HEK293 (cell line): ENCODE data around the gene CAMK2N1.
A peak's percentile ranks its signal among the peaks of the same experiment; 100 is the strongest.

Experiments
- CTCF ChIA-PET: fragments of 350-600 bp; formaldehyde crosslinking; extraction: SDS; loops from one replicate; lab custom pipeline; 2021; ENCODE audit warnings: antibody characterized with exemption; lab: Yijun Ruan, JAX
- POLR2A ChIA-PET: fragments of 300-600 bp; formaldehyde crosslinking; extraction: SDS; loops from one replicate; lab custom pipeline; 2020; ENCODE audit warnings: antibody characterized with exemption, inconsistent platforms; lab: Yijun Ruan, JAX
- H3K27ac ChIP-seq: fragments of 200-500 bp; sonication (Bioruptor generic); 2 replicates; pipeline ENCODE4 v1.5.1; 2014; ENCODE audit warnings: low read depth, low read length, control low read depth, inconsistent platforms; ENCODE audit errors: extremely low read depth
- H3K36me3 ChIP-seq, 2 experiments: fragments of 200-500 bp in 1 of 2; sonication (Bioruptor generic) in 1 of 2; 1 replicate in 1 of 2; 2 replicates in 1 of 2; pipeline ENCODE4 v1.5.1; 2014 to 2017; ENCODE audit warnings: inconsistent platforms in 2 of 2, low read length in 2 of 2; ENCODE audit not compliant: control insufficient read depth in 2 of 2, insufficient read depth in 1 of 2
- H3K4me1 ChIP-seq: fragments of 200-500 bp; sonication (Bioruptor generic); 2 replicates; pipeline ENCODE4 v1.5.1; 2014; ENCODE audit warnings: mild to moderate bottlenecking, low read length, inconsistent platforms; ENCODE audit not compliant: control insufficient read depth, insufficient read depth
- H3K4me3 ChIP-seq: 2 replicates; pipeline ENCODE4 v1.5.1; 2011; ENCODE audit warnings: low read depth, mild to moderate bottlenecking, control low read depth, low read length, moderate library complexity
- H3K9me3 ChIP-seq: fragments of 200-500 bp; sonication (Bioruptor generic); 2 replicates; pipeline ENCODE4 v1.5.1; 2014; ENCODE audit warnings: low read depth, low read length, inconsistent platforms; ENCODE audit not compliant: control insufficient read depth, insufficient read depth
- EGR2 ChIP-seq: fragments of 450-650 bp; formaldehyde crosslinking; IDR thresholded peaks from 2 replicates; pipeline ENCODE4 v1.5.1; 2016; ENCODE audit warnings: low read depth, missing biosample characterization, missing genetic modification characterization
- FEZF1 ChIP-seq: fragments of 450-650 bp; formaldehyde crosslinking; IDR thresholded peaks from 2 replicates; pipeline ENCODE4 v1.5.1; 2016; ENCODE audit warnings: missing biosample characterization, missing genetic modification characterization
- GLIS2 ChIP-seq: fragments of 450-650 bp; formaldehyde crosslinking; IDR thresholded peaks from 2 replicates; pipeline ENCODE4 v1.5.1; 2016; ENCODE audit warnings: missing biosample characterization, missing genetic modification characterization
- IKZF3 ChIP-seq: fragments of 450-650 bp; IDR thresholded peaks from 2 replicates; pipeline ENCODE4 v1.5.0; 2018; ENCODE audit warnings: missing biosample characterization, mild to moderate bottlenecking, missing genetic modification characterization, moderate library complexity
- MZF1 ChIP-seq: fragments of 450-650 bp; formaldehyde crosslinking; IDR thresholded peaks from 2 replicates; pipeline ENCODE4 v1.5.1; 2017; ENCODE audit warnings: missing biosample characterization, missing genetic modification characterization, borderline replicate concordance
- SALL2 ChIP-seq: fragments of 450-650 bp; formaldehyde crosslinking; IDR thresholded peaks from 2 replicates; pipeline ENCODE4 v1.5.0; 2017; ENCODE audit warnings: missing biosample characterization, mild to moderate bottlenecking, missing genetic modification characterization, borderline replicate concordance
- WT1 ChIP-seq: fragments of 450-650 bp; formaldehyde crosslinking; IDR thresholded peaks from 2 replicates; pipeline ENCODE4 v1.5.1; 2016; ENCODE audit warnings: missing biosample characterization, missing genetic modification characterization
- ZEB2 ChIP-seq: fragments of 450-650 bp; formaldehyde crosslinking; IDR thresholded peaks from 2 replicates; pipeline ENCODE4 v1.5.1; 2016; ENCODE audit warnings: missing biosample characterization, missing genetic modification characterization
- ZFHX2 ChIP-seq: fragments of 450-650 bp; formaldehyde crosslinking; conservative IDR thresholded peaks from 2 replicates; pipeline ENCODE4 v1.5.1; 2016; ENCODE audit warnings: missing biosample characterization, missing genetic modification characterization
- ZNF302 ChIP-seq: fragments of 450-650 bp; formaldehyde crosslinking; IDR thresholded peaks from 2 replicates; pipeline ENCODE4 v1.5.1; 2016; ENCODE audit warnings: missing biosample characterization, missing genetic modification characterization, low read depth
- ZNF354C ChIP-seq: fragments of 450-650 bp; formaldehyde crosslinking; IDR thresholded peaks from 2 replicates; pipeline ENCODE4 v1.5.1; 2016; ENCODE audit warnings: missing biosample characterization, missing genetic modification characterization, low read depth, borderline replicate concordance
- ZNF394 ChIP-seq: fragments of 450-650 bp; formaldehyde crosslinking; IDR thresholded peaks from 2 replicates; pipeline ENCODE4 v1.5.1; 2016; ENCODE audit warnings: missing biosample characterization, missing genetic modification characterization, mild to moderate bottlenecking, moderate library complexity, borderline replicate concordance
- ZNF514 ChIP-seq: fragments of 450-650 bp; formaldehyde crosslinking; IDR thresholded peaks from 2 replicates; pipeline ENCODE4 v1.5.1; 2016; ENCODE audit warnings: missing biosample characterization, missing genetic modification characterization
- ZNF677 ChIP-seq: fragments of 450-650 bp; IDR thresholded peaks from 2 replicates; pipeline ENCODE4 v1.5.0; 2018; ENCODE audit warnings: missing biosample characterization, mild to moderate bottlenecking, missing genetic modification characterization, moderate library complexity
- ZNF837 ChIP-seq: fragments of 450-650 bp; formaldehyde crosslinking; IDR thresholded peaks from 2 replicates; pipeline ENCODE4 v1.5.1; 2016; ENCODE audit warnings: missing biosample characterization, missing genetic modification characterization
- TF ChIP-seq, protein P1 (sequence below): fragments of 450-650 bp; formaldehyde crosslinking; IDR thresholded peaks from 2 replicates; pipeline ENCODE4 v1.5.1; 2016; ENCODE audit warnings: missing biosample characterization, missing genetic modification characterization
- TF ChIP-seq, protein P2 (sequence below): fragments of 450-650 bp; formaldehyde crosslinking; IDR thresholded peaks from 2 replicates; pipeline ENCODE4 v1.5.1; 2016; ENCODE audit warnings: missing biosample characterization, missing genetic modification characterization

Gene CAMK2N1

DNA sequence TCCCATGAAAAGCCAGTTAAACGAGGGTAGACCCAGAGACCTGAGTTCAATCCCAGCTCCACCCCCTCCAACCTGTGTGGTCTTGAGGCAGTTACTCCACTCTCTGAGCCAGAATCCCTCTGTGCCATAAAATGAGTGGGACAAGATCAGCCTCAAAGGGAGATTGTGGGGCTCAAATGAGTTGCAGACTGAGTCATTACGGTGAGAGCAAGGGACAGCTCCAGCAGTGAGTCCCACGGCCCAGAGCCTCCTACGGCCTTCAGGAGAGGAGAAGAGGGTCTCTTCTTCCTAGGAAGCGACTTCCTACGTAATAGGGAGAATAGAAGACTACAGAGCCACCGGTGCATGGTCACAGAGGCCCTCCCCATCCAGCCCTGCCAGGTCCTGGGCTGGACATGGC is 6.7 kb upstream of the CAMK2N1 start:
- TF ChIP-seq WT1 (tag by site-specific recombination) (no peak), EGR2 (tag by site-specific recombination) (peak; percentile 54), ZNF514 (tag by site-specific recombination) (no peak), ZFHX2 (tag by site-specific recombination) (peak; percentile 57), GLIS2 (tag by site-specific recombination) (no peak), ZNF837 (tag by site-specific recombination) (no peak), IKZF3 (no peak)
- CTCF ChIA-PET = interaction anchor here (0.9 to 6.7 kb wide), 10 partner anchors 15 to 393 kb away, joined by 3 to 75 read pairs (median 8); partner anchors contain the start of gene MUL1
- no peak overlapping the region for H3K4me3 ChIP-seq
- H3K36me3 ChIP-seq = peaks cover 0 to 4% of the 10 kb centered on the region in 2 experiments; a peak in 1 of 3 replicates
- no peak overlapping the region for H3K27ac ChIP-seq
- POLR2A ChIA-PET = interaction anchor here (1.0 kb wide), 1 partner anchor 141 kb away, joined by 3 read pairs; no protein-coding TSS in a partner anchor
- no peaks in the 10 kb centered on the region for H3K4me1 ChIP-seq
- H3K9me3 ChIP-seq = no peaks in the 10 kb centered on the region

DNA sequence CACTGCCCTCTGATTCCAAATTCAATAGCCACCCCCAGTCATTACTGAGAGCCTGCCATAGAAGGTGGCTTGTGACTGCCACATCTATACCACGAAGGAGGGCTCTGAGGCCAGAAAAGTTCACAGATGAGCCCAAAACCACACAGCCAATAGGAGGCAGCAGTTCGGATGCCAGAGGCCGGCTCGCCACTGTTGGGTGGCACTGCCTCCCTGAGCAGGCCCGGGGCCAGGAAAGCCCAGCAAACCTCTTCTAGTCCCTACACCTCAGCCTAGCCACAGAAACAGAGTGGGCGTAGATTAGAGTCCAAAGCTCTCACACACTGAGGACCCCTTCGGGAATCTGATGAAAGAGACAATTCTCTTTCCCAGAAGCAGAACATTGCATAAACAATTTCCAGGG is 5.9 kb upstream of the CAMK2N1 start:
- Histone ChIP-seq H3K27ac (no peak overlapping the region), H3K9me3 (no peaks in the 10 kb centered on the region), H3K4me1 (no peaks in the 10 kb centered on the region), H3K4me3 (no peak overlapping the region), H3K36me3 (no peaks in the 10 kb centered on the region)
- CTCF ChIA-PET = interaction anchor here (0.7 to 6.7 kb wide), 7 partner anchors 115 to 1252 kb away, joined by 3 to 75 read pairs (median 6); no protein-coding TSS in a partner anchor
- TF ChIP-seq MZF1 (tag by site-specific recombination) (no peak), FEZF1 (no peak), ZNF677 (no peak), ZFHX2 (tag by site-specific recombination) (peak; percentile 33), ZNF394 (no peak), SALL2 (tag by site-specific recombination) (no peak), ZNF354C (tag by site-specific recombination) (no peak)
- TF ChIP-seq, protein P1, sequence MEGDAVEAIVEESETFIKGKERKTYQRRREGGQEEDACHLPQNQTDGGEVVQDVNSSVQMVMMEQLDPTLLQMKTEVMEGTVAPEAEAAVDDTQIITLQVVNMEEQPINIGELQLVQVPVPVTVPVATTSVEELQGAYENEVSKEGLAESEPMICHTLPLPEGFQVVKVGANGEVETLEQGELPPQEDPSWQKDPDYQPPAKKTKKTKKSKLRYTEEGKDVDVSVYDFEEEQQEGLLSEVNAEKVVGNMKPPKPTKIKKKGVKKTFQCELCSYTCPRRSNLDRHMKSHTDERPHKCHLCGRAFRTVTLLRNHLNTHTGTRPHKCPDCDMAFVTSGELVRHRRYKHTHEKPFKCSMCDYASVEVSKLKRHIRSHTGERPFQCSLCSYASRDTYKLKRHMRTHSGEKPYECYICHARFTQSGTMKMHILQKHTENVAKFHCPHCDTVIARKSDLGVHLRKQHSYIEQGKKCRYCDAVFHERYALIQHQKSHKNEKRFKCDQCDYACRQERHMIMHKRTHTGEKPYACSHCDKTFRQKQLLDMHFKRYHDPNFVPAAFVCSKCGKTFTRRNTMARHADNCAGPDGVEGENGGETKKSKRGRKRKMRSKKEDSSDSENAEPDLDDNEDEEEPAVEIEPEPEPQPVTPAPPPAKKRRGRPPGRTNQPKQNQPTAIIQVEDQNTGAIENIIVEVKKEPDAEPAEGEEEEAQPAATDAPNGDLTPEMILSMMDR (tag by site-specific recombination) = no peak
- POLR2A ChIA-PET = no interaction called here

DNA sequence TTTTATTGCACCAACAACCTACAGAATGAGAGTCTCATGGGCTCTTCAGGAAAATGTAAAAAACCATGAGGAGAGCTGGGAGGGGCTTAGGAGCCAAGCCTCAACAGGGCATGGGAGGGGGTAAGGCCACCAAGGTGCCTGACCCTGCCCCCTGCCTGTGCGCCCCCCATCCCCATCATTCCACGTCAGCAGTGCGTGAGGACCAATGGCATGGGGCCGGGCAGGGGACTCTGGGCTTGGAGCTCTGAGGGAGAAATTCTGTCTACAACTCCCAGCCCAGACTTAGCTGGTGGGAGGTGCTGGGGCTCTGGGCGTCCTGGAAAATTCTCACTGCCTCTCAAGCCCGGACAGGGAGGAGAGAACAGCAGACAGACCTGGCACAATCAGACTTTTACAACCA is 5.2 kb upstream of the CAMK2N1 start:
- POLR2A ChIA-PET = no interaction called here
- Histone ChIP-seq H3K4me3 (no peak overlapping the region), H3K36me3 (no peaks in the 10 kb centered on the region), H3K9me3 (no peaks in the 10 kb centered on the region), H3K27ac (no peak overlapping the region), H3K4me1 (no peaks in the 10 kb centered on the region)
- TF ChIP-seq GLIS2 (tag by site-specific recombination) (0 out of 2 replicates have a peak, but pooled peaks have one; percentile 15), ZNF302 (tag by site-specific recombination) (no peak)
- CTCF ChIA-PET = interaction anchor here (0.6 to 6.7 kb wide), 8 partner anchors 60 to 1251 kb away, joined by 3 to 75 read pairs (median 4); no protein-coding TSS in a partner anchor

DNA sequence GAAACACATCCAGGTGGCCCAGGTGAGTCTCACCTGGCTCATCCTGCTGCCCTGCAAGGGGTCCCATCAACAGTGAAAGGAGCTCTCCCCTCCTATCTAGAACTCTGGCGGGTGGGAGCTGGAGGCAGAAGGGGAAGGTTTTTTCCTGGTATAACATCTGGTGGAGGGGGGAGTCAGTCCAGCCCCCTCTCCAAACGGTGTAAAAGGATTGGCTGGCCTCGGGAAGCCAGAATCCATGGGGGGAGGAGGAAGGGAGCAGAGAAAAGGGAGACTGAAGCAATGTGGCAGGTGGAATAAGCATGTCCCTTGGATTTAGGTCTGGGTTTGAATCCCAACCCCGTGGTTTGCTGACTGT is 1.2 kb upstream of the CAMK2N1 start:
- no peaks in the 10 kb centered on the region for H3K9me3 ChIP-seq
- no peak overlapping the region for H3K27ac ChIP-seq
- TF ChIP-seq, protein P2, sequence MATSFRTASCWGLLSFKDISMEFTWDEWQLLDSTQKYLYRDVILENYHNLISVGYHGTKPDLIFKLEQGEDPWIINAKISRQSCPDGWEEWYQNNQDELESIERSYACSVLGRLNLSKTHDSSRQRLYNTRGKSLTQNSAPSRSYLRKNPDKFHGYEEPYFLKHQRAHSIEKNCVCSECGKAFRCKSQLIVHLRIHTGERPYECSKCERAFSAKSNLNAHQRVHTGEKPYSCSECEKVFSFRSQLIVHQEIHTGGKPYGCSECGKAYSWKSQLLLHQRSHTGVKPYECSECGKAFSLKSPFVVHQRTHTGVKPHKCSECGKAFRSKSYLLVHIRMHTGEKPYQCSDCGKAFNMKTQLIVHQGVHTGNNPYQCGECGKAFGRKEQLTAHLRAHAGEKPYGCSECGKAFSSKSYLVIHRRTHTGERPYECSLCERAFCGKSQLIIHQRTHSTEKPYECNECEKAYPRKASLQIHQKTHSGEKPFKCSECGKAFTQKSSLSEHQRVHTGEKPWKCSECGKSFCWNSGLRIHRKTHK (tag by site-specific recombination) = no peak
- 0 out of 2 replicates have a peak, but pooled peaks have one; percentile 12 for TF ChIP-seq ZEB2 (tag by site-specific recombination)
- TF ChIP-seq, all 188 proteins: peak for 1
- CTCF ChIA-PET = interaction anchor here (0.7 to 1.2 kb wide), 2 partner anchors 57 to 274 kb away, joined by 3 to 4 read pairs; no protein-coding TSS in a partner anchor
- POLR2A ChIA-PET = no interaction called here
- no peak overlapping the region for H3K4me3 ChIP-seq
- H3K36me3 ChIP-seq = no peaks in the 10 kb centered on the region
- no peaks in the 10 kb centered on the region for H3K4me1 ChIP-seq
